ENCODE results near the gene GAS1.

DNA sequence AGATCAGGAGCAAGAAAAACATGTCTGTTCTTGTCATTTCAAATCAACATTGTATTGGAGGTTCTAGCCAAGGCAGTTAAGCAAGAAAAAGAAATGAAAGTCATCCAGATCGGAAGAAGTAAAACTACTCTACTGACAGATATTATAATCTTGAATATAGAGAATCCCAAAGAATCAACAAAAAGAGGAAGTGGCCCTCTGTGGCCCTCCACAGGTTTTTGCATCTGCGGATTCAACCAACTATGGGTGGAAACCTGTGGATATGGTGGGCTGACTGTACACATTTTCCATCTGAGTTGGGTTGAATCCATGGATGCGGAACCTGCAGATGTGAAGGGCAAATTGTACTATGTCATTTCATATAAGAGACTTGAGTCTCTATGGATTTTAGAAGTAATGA, 35.1 kb downstream of the GAS1 start:
- TF ChIP-seq, protein P1, sequence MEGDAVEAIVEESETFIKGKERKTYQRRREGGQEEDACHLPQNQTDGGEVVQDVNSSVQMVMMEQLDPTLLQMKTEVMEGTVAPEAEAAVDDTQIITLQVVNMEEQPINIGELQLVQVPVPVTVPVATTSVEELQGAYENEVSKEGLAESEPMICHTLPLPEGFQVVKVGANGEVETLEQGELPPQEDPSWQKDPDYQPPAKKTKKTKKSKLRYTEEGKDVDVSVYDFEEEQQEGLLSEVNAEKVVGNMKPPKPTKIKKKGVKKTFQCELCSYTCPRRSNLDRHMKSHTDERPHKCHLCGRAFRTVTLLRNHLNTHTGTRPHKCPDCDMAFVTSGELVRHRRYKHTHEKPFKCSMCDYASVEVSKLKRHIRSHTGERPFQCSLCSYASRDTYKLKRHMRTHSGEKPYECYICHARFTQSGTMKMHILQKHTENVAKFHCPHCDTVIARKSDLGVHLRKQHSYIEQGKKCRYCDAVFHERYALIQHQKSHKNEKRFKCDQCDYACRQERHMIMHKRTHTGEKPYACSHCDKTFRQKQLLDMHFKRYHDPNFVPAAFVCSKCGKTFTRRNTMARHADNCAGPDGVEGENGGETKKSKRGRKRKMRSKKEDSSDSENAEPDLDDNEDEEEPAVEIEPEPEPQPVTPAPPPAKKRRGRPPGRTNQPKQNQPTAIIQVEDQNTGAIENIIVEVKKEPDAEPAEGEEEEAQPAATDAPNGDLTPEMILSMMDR (conservative IDR thresholded peaks at IDR 0.05 in 1 of 2, IDR thresholded peaks at IDR 0.05 in 1 of 2; ENCODE audit: extremely low read depth in 1 of 2, insufficient read depth in 1 of 2, low read depth in 1 of 2, low read length in 2 of 2): no peak
- no peak for TF ChIP-seq EZH2 (IDR thresholded peaks at IDR 0.05; ENCODE audit: borderline replicate concordance, low read length)

Measured in mammary epithelial cell (primary cell).